ENCODE data around the gene SEMA6A. TPM values are rescaled to one million over a fixed set of nuclear protein-coding genes. Genes with fewer than 3 reads are reported as not detected.

SEMA6A gene
- total and polyA plus RNA-seq, 4 donors, result 3.7 to 11.4 (median 5.6) TPM

DNA sequence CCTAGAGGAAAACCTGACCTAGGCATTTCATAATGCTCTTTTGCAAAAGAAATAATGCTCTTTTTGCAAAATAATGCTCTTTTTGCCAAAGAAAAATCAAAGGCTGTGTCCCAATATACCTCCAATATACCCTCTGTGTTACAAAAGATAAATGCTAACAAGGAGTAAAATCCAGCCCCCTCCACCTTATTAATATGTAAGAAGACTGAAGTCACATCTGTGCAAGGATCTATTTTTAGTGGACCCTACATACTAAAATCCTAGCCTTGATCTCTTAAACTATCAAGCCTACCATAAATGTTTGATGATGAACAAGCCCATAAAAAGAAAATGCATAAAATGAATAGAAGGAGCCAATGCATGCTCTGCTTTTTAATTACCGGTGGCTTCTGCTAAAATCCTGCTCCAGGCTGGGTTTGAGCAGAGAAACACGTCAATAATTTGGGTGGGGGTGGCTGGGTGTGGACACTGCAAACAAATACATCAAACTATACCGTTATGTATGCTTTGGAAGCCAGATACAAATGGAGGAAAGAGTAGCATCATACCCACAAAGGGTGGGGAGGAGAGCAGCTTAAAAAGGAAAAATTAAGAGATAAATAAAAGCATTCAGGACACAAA is 131.6 kb downstream of the SEMA6A start:
- 82% methylated on average over 3 of the region's 3 CpGs for WGBS
- H3K36me3 ChIP-seq (ENCODE audit: control insufficient read depth in 4 of 4, insufficient read depth in 3 of 4, low read depth in 1 of 4, low read length in 3 of 4), result peaks cover 0 to 4% (median 0%) of the 10 kb centered on the region in 4 donors
- H3K4me1 ChIP-seq (ENCODE audit: control insufficient read depth in 4 of 4, insufficient read depth in 4 of 4, low read length in 3 of 4), result peaks cover 0 to 11% (median 5%) of the 10 kb centered on the region in 4 donors
- H3K9ac ChIP-seq (ENCODE audit: low read depth in 1 of 2, low read length in 2 of 2), result no peak overlapping the region
- no peak for TF ChIP-seq YY1 (IDR thresholded peaks at IDR 0.05)
- TF ChIP-seq ZBTB33 (IDR thresholded peaks at IDR 0.05), result no peak
- no peak for TF ChIP-seq SP1 (IDR thresholded peaks at IDR 0.05)
- no peak for TF ChIP-seq FOXA1 (IDR thresholded peaks at IDR 0.05)
- TF ChIP-seq FOXA2 (IDR thresholded peaks at IDR 0.05), result no peak
- TF ChIP-seq RAD21 (IDR thresholded peaks at IDR 0.05), result no peak
- no peak for TF ChIP-seq GABPA (IDR thresholded peaks at IDR 0.05 in 1 of 2, conservative IDR thresholded peaks at IDR 0.05 in 1 of 2)
- no peak for TF ChIP-seq NR2F2 (IDR thresholded peaks at IDR 0.05)
- TF ChIP-seq EGR1 (IDR thresholded peaks at IDR 0.05; ENCODE audit: low read depth in 2 of 2), result no peak
- no peak for TF ChIP-seq REST (IDR thresholded peaks at IDR 0.05)
- no peak for TF ChIP-seq HNF4G (IDR thresholded peaks at IDR 0.05)
- TF ChIP-seq TAF1 (conservative IDR thresholded peaks at IDR 0.05), result no peak
- TF ChIP-seq, protein P1, sequence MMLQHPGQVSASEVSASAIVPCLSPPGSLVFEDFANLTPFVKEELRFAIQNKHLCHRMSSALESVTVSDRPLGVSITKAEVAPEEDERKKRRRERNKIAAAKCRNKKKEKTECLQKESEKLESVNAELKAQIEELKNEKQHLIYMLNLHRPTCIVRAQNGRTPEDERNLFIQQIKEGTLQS (IDR thresholded peaks at IDR 0.05), result no peak
- no peak for TF ChIP-seq HNF4A (conservative IDR thresholded peaks at IDR 0.05)
- TF ChIP-seq, protein P2, sequence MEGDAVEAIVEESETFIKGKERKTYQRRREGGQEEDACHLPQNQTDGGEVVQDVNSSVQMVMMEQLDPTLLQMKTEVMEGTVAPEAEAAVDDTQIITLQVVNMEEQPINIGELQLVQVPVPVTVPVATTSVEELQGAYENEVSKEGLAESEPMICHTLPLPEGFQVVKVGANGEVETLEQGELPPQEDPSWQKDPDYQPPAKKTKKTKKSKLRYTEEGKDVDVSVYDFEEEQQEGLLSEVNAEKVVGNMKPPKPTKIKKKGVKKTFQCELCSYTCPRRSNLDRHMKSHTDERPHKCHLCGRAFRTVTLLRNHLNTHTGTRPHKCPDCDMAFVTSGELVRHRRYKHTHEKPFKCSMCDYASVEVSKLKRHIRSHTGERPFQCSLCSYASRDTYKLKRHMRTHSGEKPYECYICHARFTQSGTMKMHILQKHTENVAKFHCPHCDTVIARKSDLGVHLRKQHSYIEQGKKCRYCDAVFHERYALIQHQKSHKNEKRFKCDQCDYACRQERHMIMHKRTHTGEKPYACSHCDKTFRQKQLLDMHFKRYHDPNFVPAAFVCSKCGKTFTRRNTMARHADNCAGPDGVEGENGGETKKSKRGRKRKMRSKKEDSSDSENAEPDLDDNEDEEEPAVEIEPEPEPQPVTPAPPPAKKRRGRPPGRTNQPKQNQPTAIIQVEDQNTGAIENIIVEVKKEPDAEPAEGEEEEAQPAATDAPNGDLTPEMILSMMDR (IDR thresholded peaks at IDR 0.05; ENCODE audit: low read depth, low read length, missing input control), result no peak
- no peak for TF ChIP-seq MAX (IDR thresholded peaks at IDR 0.05)
- H3K9me3 ChIP-seq (ENCODE audit: control insufficient read depth in 4 of 4, low read length in 3 of 4), result no peaks in the 10 kb centered on the region
- no peak overlapping the region for H3K4me3 ChIP-seq (ENCODE audit: low read depth in 1 of 3, low read length in 3 of 3)
- no peaks in the 10 kb centered on the region for H3K27me3 ChIP-seq (ENCODE audit: control insufficient read depth in 4 of 4, insufficient read depth in 4 of 4, low read length in 3 of 4)
- no peak for DNase-seq (ENCODE audit: low spot score)
- no peak overlapping the region for H3K27ac ChIP-seq (ENCODE audit: low read depth in 1 of 2, low read length in 2 of 2)

Measured in liver (tissue), 9 donors.